ENCODE results near the gene FASTK.

Gene FASTK

GRCh38 chr7:151078233-151079040 lies 2.2 kb downstream of the FASTK start:
- Histone ChIP-seq H3K4me3 (ENCODE audit: low read length) (no peak overlapping the region), H3K4me1 (ENCODE audit: insufficient read depth, low read length) (peaks cover 39% of the 10 kb centered on the region), H3K9me3 (ENCODE audit: low read length) (no peaks in the 10 kb centered on the region), H3K27me3 (ENCODE audit: insufficient read depth, low read length) (no peaks in the 10 kb centered on the region), H2AFZ (ENCODE audit: low read depth, low read length) (no peak overlapping the region), H3K36me3 (ENCODE audit: insufficient read depth, low read length) (peaks cover 21% of the 10 kb centered on the region)

GRCh38 chr7:151077705-151078232 lies 2.8 kb downstream of the FASTK start:
- H2AFZ ChIP-seq (ENCODE audit: low read depth, low read length), result no peak overlapping the region
- no peaks in the 10 kb centered on the region for H3K27me3 ChIP-seq (ENCODE audit: insufficient read depth, low read length)
- no peaks in the 10 kb centered on the region for H3K9me3 ChIP-seq (ENCODE audit: low read length)
- H3K4me3 ChIP-seq (ENCODE audit: low read length), result no peak overlapping the region
- peaks cover 37% of the 10 kb centered on the region for H3K4me1 ChIP-seq (ENCODE audit: insufficient read depth, low read length)
- peaks cover 21% of the 10 kb centered on the region for H3K36me3 ChIP-seq (ENCODE audit: insufficient read depth, low read length)

GRCh38 chr7:151076863-151077704 lies 3.5 kb downstream of the FASTK start:
- Histone ChIP-seq H3K9me3 (ENCODE audit: low read length) (no peaks in the 10 kb centered on the region), H3K4me3 (ENCODE audit: low read length) (no peak overlapping the region), H3K27me3 (ENCODE audit: insufficient read depth, low read length) (no peaks in the 10 kb centered on the region), H3K4me1 (ENCODE audit: insufficient read depth, low read length) (peaks cover 30% of the 10 kb centered on the region), H3K36me3 (ENCODE audit: insufficient read depth, low read length) (peaks cover 21% of the 10 kb centered on the region), H2AFZ (ENCODE audit: low read depth, low read length) (no peak overlapping the region)

GRCh38 chr7:151075978-151076426 lies 4.6 kb downstream of the FASTK start:
- H3K4me3 ChIP-seq (ENCODE audit: low read length), result no peak overlapping the region
- H2AFZ ChIP-seq (ENCODE audit: low read depth, low read length), result no peak overlapping the region
- peaks cover 20% of the 10 kb centered on the region for H3K4me1 ChIP-seq (ENCODE audit: insufficient read depth, low read length)
- no peaks in the 10 kb centered on the region for H3K9me3 ChIP-seq (ENCODE audit: low read length)
- H3K27me3 ChIP-seq (ENCODE audit: insufficient read depth, low read length), result no peaks in the 10 kb centered on the region
- H3K36me3 ChIP-seq (ENCODE audit: insufficient read depth, low read length), result peaks cover 30% of the 10 kb centered on the region

- no peak overlapping the region for H2AFZ ChIP-seq (ENCODE audit: low read depth, low read length)
- no peaks in the 10 kb centered on the region for H3K9me3 ChIP-seq (ENCODE audit: low read length)
- H3K4me1 ChIP-seq (ENCODE audit: insufficient read depth, low read length), result peaks cover 17% of the 10 kb centered on the region
- peaks cover 34% of the 10 kb centered on the region for H3K36me3 ChIP-seq (ENCODE audit: insufficient read depth, low read length)
- no peak overlapping the region for H3K4me3 ChIP-seq (ENCODE audit: low read length)
- H3K27me3 ChIP-seq (ENCODE audit: insufficient read depth, low read length), result no peaks in the 10 kb centered on the region
Measured at GRCh38 chr7:151075662-151075971, 5.0 kb downstream of the FASTK start.

- Histone ChIP-seq H3K27me3 (ENCODE audit: insufficient read depth, low read length) (no peaks in the 10 kb centered on the region), H2AFZ (ENCODE audit: low read depth, low read length) (no peak overlapping the region), H3K36me3 (ENCODE audit: insufficient read depth, low read length) (peaks cover 39% of the 10 kb centered on the region)
Measured at GRCh38 chr7:151074817-151075661, 5.6 kb downstream of the FASTK start.

GRCh38 chr7:151073990-151074389 lies 6.6 kb downstream of the FASTK start:
- Histone ChIP-seq H3K4me3 (ENCODE audit: low read length) (no peak overlapping the region), H3K9me3 (ENCODE audit: low read length) (no peaks in the 10 kb centered on the region), H3K4me1 (ENCODE audit: insufficient read depth, low read length) (peaks cover 6% of the 10 kb centered on the region), H3K36me3 (ENCODE audit: insufficient read depth, low read length) (peaks cover 47% of the 10 kb centered on the region), H2AFZ (ENCODE audit: low read depth, low read length) (no peak overlapping the region), H3K27me3 (ENCODE audit: insufficient read depth, low read length) (no peaks in the 10 kb centered on the region)

More at GRCh38 chr7:151074817-151075661, 5.6 kb downstream of the FASTK start:
- Histone ChIP-seq H3K4me3 (ENCODE audit: low read length) (no peak overlapping the region), H3K9me3 (ENCODE audit: low read length) (no peaks in the 10 kb centered on the region), H3K4me1 (ENCODE audit: insufficient read depth, low read length) (peaks cover 17% of the 10 kb centered on the region)

GRCh38 chr7:151071032-151071866 lies 9.4 kb downstream of the FASTK start:
- H3K36me3 ChIP-seq (ENCODE audit: insufficient read depth, low read length), result peaks cover 64% of the 10 kb centered on the region
- H2AFZ ChIP-seq (ENCODE audit: low read depth, low read length), result no peak overlapping the region
- H3K27me3 ChIP-seq (ENCODE audit: insufficient read depth, low read length), result no peaks in the 10 kb centered on the region
- no peaks in the 10 kb centered on the region for H3K9me3 ChIP-seq (ENCODE audit: low read length)
- H3K4me1 ChIP-seq (ENCODE audit: insufficient read depth, low read length), result no peaks in the 10 kb centered on the region
- no peak overlapping the region for H3K4me3 ChIP-seq (ENCODE audit: low read length)

- H3K4me1 ChIP-seq (ENCODE audit: insufficient read depth, low read length), result no peaks in the 10 kb centered on the region
- H3K36me3 ChIP-seq (ENCODE audit: insufficient read depth, low read length), result peaks cover 67% of the 10 kb centered on the region
- no peak overlapping the region for H3K4me3 ChIP-seq (ENCODE audit: low read length)
- no peaks in the 10 kb centered on the region for H3K9me3 ChIP-seq (ENCODE audit: low read length)
- no peaks in the 10 kb centered on the region for H3K27me3 ChIP-seq (ENCODE audit: insufficient read depth, low read length)
- H2AFZ ChIP-seq (ENCODE audit: low read depth, low read length), result no peak overlapping the region
Measured at GRCh38 chr7:151070574-151070960, 10.0 kb downstream of the FASTK start.

- Histone ChIP-seq H3K4me1 (ENCODE audit: insufficient read depth, low read length) (no peaks in the 10 kb centered on the region), H2AFZ (ENCODE audit: low read depth, low read length) (no peak overlapping the region), H3K9me3 (ENCODE audit: low read length) (no peaks in the 10 kb centered on the region), H3K36me3 (ENCODE audit: insufficient read depth, low read length) (peaks cover 68% of the 10 kb centered on the region), H3K4me3 (ENCODE audit: low read length) (no peak overlapping the region), H3K27me3 (ENCODE audit: insufficient read depth, low read length) (no peaks in the 10 kb centered on the region)
Measured at GRCh38 chr7:151069841-151070573, 10.6 kb downstream of the FASTK start.

GRCh38 chr7:151068069-151068773 lies 12.4 kb downstream of the FASTK start:
- H3K9me3 ChIP-seq (ENCODE audit: low read length), result no peaks in the 10 kb centered on the region
- H3K4me1 ChIP-seq (ENCODE audit: insufficient read depth, low read length), result no peaks in the 10 kb centered on the region
- no peaks in the 10 kb centered on the region for H3K27me3 ChIP-seq (ENCODE audit: insufficient read depth, low read length)
- no peak overlapping the region for H2AFZ ChIP-seq (ENCODE audit: low read depth, low read length)
- no peak overlapping the region for H3K4me3 ChIP-seq (ENCODE audit: low read length)
- peaks cover 68% of the 10 kb centered on the region for H3K36me3 ChIP-seq (ENCODE audit: insufficient read depth, low read length)

Data from neuron (in vitro differentiated cells).